GM19035 (cell line): ENCODE measurements around the gene GGTLC1.
"Not testable (repeated sequence)": the region's sequence is repeated elsewhere in the genome, so short reads cannot be mapped to it uniquely, and the experiment has no call there.

Experiments
- ATAC-seq: cut with Tn5 transposase; IDR thresholded peaks from one replicate; pipeline ENCODE4 v1.9.1; 2021; ENCODE audit not compliant: unreplicated experiment

The GGTLC1 gene

GRCh38 chr20:23995291-23995690, 6.7 kb upstream of the GGTLC1 start:
- ATAC-seq: not testable (repeated sequence)

GRCh38 chr20:23994001-23994633, 5.5 kb upstream of the GGTLC1 start:
- not testable (repeated sequence) for ATAC-seq

- ATAC-seq: not testable (repeated sequence)
These were observed 4.9 kb upstream of the GGTLC1 start for GRCh38 chr20:23993440-23993839.

- not testable (repeated sequence) for ATAC-seq
These were observed 1.7 kb upstream of the GGTLC1 start for GRCh38 chr20:23990296-23990695.

GRCh38 chr20:23988966-23989365, 387 bp upstream of the GGTLC1 start:
- ATAC-seq: not testable (repeated sequence)

GRCh38 chr20:23986716-23987115, 1.9 kb downstream of the GGTLC1 start:
- ATAC-seq: not testable (repeated sequence)

GRCh38 chr20:23986310-23986709, 2.3 kb downstream of the GGTLC1 start:
- not testable (repeated sequence) for ATAC-seq

- not testable (repeated sequence) for ATAC-seq
These were observed 2.8 kb downstream of the GGTLC1 start for GRCh38 chr20:23985790-23986225.

GRCh38 chr20:23985066-23985789, 3.4 kb downstream of the GGTLC1 start:
- not testable (repeated sequence) for ATAC-seq

- ATAC-seq: not testable (repeated sequence)
These were observed 4.0 kb downstream of the GGTLC1 start for GRCh38 chr20:23984476-23985023.

- not testable (repeated sequence) for ATAC-seq
These were observed 6.2 kb downstream of the GGTLC1 start for GRCh38 chr20:23982112-23983018.

GRCh38 chr20:23981526-23981925, 7.1 kb downstream of the GGTLC1 start:
- not testable (repeated sequence) for ATAC-seq

GRCh38 chr20:23981014-23981413, 7.6 kb downstream of the GGTLC1 start:
- ATAC-seq: not testable (repeated sequence)

- not testable (repeated sequence) for ATAC-seq
These were observed 8.4 kb downstream of the GGTLC1 start for GRCh38 chr20:23979899-23980811.

- not testable (repeated sequence) for ATAC-seq
These were observed 9.2 kb downstream of the GGTLC1 start for GRCh38 chr20:23979380-23979779.

- ATAC-seq: not testable (repeated sequence)
These were observed 10.1 kb downstream of the GGTLC1 start for GRCh38 chr20:23978457-23978856.

- no peak for ATAC-seq
These were observed 13.6 kb downstream of the GGTLC1 start for GRCh38 chr20:23974966-23975365.

- no peak for ATAC-seq
These were observed 17.3 kb downstream of the GGTLC1 start for GRCh38 chr20:23971310-23971709.

- ATAC-seq: no peak
These were observed 18.5 kb downstream of the GGTLC1 start for GRCh38 chr20:23970049-23970448.

- ATAC-seq: no peak
These were observed 21.0 kb downstream of the GGTLC1 start for GRCh38 chr20:23967616-23967979.
